ENCODE data around the gene NLK.

GRCh38 chr17:28097254-28097653, 54.8 kb downstream of the NLK start:
- TF ChIP-seq POLR2AphosphoS5 (IDR thresholded peaks at IDR 0.05) (no peak), EP300 (IDR thresholded peaks at IDR 0.05) (no peak), POLR2A (IDR thresholded peaks at IDR 0.05) (no peak)
- TF ChIP-seq, protein P1, sequence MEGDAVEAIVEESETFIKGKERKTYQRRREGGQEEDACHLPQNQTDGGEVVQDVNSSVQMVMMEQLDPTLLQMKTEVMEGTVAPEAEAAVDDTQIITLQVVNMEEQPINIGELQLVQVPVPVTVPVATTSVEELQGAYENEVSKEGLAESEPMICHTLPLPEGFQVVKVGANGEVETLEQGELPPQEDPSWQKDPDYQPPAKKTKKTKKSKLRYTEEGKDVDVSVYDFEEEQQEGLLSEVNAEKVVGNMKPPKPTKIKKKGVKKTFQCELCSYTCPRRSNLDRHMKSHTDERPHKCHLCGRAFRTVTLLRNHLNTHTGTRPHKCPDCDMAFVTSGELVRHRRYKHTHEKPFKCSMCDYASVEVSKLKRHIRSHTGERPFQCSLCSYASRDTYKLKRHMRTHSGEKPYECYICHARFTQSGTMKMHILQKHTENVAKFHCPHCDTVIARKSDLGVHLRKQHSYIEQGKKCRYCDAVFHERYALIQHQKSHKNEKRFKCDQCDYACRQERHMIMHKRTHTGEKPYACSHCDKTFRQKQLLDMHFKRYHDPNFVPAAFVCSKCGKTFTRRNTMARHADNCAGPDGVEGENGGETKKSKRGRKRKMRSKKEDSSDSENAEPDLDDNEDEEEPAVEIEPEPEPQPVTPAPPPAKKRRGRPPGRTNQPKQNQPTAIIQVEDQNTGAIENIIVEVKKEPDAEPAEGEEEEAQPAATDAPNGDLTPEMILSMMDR (IDR thresholded peaks at IDR 0.05) = no peak

Measured in upper lobe of left lung (tissue), 4 donors.